ENCODE data around the gene CHGA. TPM values are rescaled to one million over a fixed set of nuclear protein-coding genes. Genes with fewer than 3 reads are reported as not detected.
A peak's percentile ranks its signal among the peaks of the same experiment; 100 is the strongest.

Gene CHGA
- total RNA-seq, 2 donors from 2014 or later = not detected

DNA sequence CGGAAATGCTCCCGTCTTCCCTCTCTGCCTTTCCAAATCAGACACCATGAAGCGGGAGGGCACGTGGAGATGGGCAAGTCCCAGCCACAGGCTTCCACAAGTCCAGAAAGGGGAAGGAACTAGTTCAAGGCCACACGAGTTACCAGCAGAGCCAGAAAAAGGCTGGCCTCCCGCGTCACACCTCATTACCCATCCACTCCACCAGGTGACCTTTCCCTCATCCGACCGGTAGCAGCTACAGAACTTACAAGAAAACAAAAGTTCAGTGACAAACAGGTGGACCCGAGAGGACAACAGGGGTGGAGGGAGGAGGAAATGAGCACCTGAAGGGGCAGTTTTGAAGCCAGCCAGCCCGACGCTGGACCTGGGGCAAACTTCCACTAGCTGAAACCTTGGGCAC lies 46.9 kb downstream of the CHGA start:
- intact Hi-C loops (cut with DNase I) = no loop called here
- ATAC-seq = no peak
- DNase-seq = no peak

DNA sequence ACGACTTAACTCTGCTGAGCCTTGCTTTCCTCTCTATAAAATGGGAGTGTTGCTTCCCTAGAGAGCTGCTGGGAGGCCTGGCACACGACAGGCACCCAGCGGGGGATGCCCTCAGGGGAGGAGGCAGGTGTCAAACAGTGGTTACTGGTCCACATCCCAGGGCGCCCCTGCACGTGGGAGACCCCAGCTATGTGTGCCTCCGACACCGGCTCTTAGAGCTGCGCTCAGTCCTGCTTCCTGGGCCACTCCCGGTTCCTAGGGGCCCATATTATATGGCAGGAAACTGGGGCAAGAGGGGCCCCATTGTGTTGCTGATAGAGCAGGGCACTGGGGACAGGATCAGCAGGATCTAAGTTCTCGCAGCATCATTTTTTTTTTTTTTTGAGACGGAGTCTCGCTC lies 47.3 kb downstream of the CHGA start:
- DNase-seq = no peak
- intact Hi-C loops (cut with DNase I) = no loop called here

DNA sequence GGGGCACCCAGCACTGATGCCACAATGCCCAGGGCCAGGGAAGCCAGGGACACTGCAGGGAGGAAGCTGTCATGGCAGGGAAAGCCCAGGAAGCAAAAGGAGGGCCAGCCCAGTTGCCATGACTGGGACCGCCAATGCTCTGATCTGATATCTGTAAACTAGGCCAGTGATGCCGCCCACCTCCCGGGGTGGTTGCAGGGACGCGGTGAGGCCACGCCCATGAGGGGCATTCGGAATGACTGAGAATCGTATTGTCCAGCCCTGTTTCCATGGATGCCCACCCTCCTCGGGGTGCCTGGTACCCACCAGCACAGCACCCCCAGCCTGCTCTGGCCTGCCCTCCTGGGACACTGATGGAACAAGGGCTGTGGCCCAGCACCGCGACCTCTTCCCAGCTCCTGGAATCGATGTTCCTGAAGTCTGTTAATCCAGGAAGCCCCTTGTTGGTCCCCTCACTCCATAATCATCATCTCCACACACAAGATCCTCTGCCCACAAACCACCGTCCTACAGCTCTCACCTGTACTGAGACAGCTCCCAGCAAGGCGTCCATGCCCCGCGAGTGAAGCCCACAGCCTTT lies 48.7 kb downstream of the CHGA start:
- intact Hi-C loops (cut with DNase I) = loop anchor here in 1 of 2 donors (2.0 kb wide), 1 partner anchor 39 kb away; no protein-coding TSS in a partner anchor
- ATAC-seq (no peak), DNase-seq (no peak)

More for the DNA sequence above, 47.3 kb downstream of the CHGA start:
- ATAC-seq = no peak

DNA sequence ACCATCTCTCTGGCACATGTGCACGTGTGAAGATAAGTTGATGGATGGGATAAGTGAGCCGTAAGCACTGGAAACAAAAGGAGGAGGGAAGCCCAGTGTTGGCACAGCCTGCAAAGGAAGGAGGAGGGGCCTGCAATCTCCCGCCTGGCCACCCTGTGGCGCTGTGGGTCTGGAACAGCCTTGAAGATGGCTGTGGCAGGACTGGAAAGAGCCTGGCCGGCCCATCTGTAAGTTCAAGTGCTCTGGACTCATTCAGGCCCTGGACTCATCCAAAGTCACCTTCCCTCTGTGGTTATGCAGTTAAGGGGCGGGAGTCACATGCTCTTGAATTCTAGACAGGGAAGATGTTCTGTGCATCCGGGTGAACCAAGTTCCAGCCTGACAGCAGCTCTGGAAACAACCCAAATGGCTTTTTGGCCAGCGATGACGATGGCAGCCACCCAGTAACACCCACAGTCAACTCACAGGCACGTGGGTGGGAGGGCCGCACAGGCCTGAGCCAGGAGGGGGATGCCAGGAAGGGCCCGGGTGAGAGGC lies 50.4 kb downstream of the CHGA start:
- intact Hi-C loops (cut with DNase I) = loop anchor here in 1 of 2 donors (2.0 kb wide), 1 partner anchor 37 kb away; no protein-coding TSS in a partner anchor
- DNase-seq = peak; percentile 69
- peak; percentile 85 to 89 for ATAC-seq

DNA sequence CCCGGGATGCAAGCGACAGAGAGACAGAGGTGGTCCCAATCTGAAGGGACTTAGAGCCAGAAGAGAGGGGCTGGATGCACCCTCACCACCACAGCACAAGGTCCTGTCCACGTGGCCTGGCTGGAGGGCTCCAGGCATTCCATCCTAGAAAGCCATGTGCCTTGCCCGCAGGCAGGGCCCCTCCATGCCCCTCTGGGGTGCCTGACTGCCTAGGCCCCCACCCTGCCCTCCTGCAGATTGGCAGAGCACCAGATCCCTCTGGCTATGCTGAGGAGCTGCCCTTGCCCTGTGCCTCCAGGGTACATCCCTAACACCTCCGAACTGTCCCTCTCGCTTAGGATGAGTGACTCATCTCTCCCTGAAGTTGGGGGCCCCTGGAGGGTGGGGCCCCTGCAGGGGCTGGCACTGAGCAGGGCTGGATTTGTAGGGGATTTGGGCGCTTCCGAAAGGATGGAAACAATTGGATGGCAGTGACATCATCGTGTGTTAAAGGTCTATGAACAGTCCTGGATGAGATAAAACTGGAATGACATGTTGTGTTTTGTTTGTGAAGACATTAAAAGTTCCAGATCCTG lies 50.9 kb downstream of the CHGA start:
- DNase-seq = no peak
- intact Hi-C loops (cut with DNase I) = loop anchor here in 1 of 2 donors (2.0 kb wide), 1 partner anchor 37 kb away; no protein-coding TSS in a partner anchor
- ATAC-seq = peak; percentile 45 to 67

DNA sequence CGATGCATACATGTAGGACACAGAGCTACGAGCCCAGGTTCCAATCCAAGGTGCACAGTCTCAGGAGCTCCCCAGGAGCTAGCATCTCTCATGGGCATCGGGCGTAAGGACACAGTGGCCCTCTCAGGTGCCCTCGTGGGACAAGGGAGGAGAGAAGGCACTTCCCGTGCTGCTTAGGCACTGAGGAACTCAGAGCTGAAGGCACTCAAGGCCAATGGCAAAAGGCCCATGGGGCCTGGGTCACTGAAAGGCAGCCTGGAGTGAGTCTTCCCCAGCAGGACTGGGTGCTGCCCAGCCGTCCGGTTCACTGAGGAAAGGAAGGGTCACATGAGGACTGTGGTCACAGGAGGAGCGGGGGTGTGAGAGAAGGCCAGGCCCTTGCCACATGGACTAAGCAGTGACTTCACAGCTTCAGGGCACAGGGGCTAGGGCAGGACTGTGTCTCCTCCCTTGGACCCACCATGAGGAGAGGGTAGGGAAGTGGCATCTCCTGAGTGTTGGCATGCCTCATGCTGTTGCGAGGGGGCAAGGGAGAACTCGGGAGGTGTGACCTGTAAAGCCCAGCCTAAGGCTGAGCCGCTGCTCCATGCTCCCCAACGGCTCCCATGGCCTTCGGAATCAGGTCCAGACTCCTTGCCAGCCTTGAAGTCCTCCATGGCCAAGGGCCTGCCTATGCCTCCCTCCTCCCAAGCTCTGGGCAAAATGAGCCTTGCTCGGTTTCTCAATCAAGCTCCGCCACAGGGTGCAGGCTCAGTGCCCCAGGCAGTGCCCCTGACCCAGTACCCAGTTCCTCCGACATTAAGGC lies 51.8 kb downstream of the CHGA start:
- intact Hi-C loops (cut with DNase I) = no loop called here
- DNase-seq = no peak
- peak in 1 of 2 donors; percentile 10 for ATAC-seq

DNA sequence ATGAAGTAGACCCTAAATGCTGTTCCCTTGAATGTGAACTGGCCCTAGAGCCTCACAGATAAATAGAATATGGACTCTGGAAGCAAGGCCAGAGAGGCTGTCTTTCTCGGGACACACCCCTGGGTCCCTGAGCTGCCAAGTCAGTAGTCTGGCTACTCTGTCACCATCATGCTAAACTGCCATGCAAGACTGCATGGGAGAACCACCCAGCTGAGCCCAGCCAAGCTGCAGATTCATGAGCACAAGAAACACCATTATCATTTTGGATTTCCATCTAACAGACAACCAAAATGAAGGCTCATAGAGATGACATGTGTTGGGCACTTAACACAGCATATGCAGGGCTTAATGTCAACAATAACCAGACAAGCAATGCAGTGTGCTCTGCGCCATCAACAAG lies 53.3 kb downstream of the CHGA start:
- no peak for DNase-seq
- no peak for ATAC-seq
- intact Hi-C loops (cut with DNase I) = no loop called here

DNA sequence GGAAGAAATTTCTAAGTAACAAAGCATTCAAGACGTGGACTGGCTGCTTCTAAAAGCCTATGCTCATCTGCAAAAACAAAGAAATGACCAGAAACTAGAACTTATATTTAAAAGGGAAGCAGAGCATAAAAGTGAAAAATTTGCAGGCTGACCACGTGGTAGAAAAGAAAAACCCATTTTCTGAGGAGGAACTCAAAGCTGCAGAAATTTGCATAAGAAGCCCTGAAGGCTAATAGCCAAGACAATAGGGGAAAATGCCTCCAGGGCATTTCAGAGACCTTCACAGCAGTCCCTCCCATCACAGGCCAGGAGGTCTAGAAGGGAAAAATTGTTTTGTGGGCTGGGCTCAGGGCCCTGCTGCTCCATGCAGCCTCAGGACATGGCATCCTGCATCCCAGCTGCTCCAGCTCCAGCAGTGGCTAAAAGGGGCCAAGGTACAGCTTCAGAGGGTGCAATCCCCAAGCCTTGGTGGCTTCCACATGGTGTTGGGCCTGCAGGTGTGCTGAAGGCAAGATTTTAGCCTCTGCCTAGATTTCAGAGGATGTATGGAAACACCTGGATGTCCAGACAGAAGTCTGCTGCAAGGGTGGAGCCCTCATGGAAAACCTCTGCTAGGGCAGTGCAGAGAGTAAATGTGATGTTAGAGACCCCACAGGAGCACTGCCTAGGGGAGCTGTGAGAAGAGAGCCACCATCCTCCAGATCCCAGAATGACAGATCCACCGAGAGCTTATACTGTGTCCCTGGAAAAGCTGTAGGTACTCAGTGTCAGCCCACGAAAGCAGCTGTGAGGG lies 55.5 kb downstream of the CHGA start:
- no peak for DNase-seq
- intact Hi-C loops (cut with DNase I) = no loop called here
- no peak for ATAC-seq

DNA sequence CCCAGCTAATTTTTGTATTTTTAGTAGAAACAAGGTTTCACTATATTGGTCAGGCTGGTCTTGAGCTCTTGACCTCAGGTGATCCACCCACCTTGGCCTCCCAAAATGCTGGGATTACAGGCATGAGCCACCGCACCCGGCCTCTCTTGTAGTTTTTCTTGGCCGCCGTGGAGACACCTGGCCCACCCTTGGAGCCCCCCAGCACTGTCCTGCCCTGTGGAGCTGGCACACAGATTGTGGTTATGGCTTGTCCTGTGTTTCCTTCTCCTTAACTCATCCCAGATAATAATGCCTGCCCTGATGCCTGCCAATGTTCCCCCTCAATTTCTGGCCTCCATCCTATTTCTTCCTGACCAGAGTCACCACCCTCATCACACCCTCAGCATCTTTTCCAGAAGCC lies 57.9 kb downstream of the CHGA start:
- DNase-seq = no peak
- intact Hi-C loops (cut with DNase I) = no loop called here
- ATAC-seq = no peak

DNA sequence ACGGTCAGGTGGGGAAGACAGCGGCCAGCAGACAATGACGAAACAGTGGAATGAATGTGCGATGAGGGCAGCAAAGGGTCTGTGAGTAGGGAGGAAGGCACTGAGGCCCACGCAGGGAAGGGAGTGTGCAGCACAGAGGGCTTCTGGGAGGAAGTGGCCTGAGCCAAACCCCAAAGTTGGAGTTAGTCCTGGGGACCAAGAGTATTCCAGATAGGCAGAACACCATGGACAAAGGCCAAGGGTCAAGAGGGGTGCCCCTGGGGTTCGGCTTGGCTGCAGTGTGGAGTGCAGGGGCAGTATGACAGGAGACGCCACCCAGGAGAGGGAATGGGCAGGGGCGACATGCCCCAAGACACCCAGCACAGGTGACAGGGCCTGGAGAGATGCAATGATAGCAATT lies 58.8 kb downstream of the CHGA start:
- intact Hi-C loops (cut with DNase I) = no loop called here
- ATAC-seq (no peak), DNase-seq (no peak)

DNA sequence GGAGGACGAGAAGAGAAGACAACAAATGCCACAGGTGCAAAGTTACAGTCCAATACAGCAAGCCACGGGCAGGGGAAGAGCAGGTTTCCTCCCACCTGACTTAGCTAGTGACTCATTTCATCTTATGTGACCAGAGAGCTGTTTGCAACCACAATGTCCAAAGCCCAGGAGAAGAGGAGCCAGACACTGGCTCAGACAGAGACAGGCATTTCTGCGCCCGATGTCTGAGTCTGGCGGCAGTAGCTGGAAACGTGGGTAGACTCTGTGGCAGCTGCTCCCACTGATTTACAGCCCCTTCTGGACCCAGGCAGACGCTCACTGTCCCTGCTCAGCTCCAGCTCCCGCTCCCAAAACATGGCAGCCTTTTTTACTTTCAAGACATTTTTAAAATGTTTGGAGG lies 60.0 kb downstream of the CHGA start:
- intact Hi-C loops (cut with DNase I) = no loop called here
- DNase-seq (no peak), ATAC-seq (no peak)

DNA sequence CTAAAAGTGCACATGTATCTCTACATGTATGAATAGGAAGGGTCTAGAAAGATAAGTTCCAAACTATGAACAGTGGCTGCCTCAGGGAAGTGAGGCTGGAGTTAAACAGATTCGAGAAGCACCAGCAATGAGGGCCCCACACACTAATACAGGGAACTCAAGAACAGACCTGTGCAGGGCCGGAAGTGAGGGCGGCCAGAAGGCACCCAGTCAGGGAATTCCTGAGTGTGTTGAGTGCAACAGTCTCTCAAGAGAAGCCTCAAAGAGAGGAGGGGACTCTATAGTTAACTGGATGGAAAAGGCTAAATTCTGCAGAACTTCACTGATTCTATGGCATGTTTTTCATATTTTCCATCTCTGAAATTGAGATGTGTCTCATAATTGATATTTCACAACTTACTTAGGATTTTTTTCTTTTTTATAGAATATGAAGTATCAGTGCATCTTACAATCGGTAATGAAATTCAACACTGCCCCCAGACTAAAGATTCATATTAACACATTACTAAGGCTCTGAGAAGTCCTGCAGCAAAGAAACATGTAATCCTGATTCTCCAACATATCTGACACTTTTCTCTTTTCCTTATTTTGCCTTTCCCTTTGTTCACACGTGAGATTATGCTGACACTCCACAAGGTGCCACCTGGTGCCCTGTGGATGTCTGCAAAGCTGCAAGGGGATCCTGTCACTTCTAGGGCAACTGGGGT lies 61.3 kb downstream of the CHGA start:
- ATAC-seq (no peak), DNase-seq (no peak)
- intact Hi-C loops (cut with DNase I) = no loop called here

Other genes starting within 250 kb of the CHGA start
- 100 to 1,000 TPM in 1 of 2 donors, 10 to 100 TPM in 1; 89.7 to 119 TPM for gene LGMN, start 174.5 kb upstream of the CHGA start, total RNA-seq
- gene GOLGA5, start 128.8 kb upstream of the CHGA start, total RNA-seq = 10 to 100 TPM; 19.9 to 30.5 TPM
- 10 to 100 TPM; 92.0 to 99.9 TPM for gene ITPK1, start 192.8 kb downstream of the CHGA start, total RNA-seq

Data from left cardiac atrium (tissue), 4 donors.